ENCODE results near the gene FXYD2. TPM values are rescaled to one million over a fixed set of nuclear protein-coding genes. Genes with fewer than 3 reads are reported as not detected.

The FXYD2 gene
- total RNA-seq, 1 experiment from 2014 or later: 0.39 TPM

DNA sequence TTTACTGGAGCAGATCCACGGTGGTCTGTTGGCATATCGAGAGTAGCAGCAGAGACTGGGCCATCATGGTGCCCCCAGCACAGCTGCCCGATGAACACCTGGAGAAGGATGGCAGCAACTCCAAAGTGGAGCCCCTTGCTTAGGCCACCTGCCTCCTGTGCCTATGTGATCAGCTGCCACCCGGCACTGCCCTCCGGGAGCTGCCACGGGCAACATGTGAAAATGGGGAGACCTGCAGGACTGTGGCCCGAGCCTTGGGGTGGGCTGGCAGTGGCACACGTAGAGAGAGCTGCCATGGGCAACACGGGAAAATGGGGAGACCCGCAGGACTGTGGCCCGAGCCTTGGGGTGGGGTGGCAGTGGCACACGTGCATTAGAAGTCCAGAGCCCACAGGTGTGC is 3.1 kb downstream of the FXYD2 start:
- H3K27me3 ChIP-seq (ENCODE audit: control insufficient read depth, insufficient read depth, low read length): peaks cover 2% of the 10 kb centered on the region; the same call in 1 of the 2 replicates
- ChIA-PET POLR2A (no interaction called here), CTCF (interaction anchor here (0.6 to 1.0 kb wide), 3 partner anchors 13 to 233 kb away, joined by 3 to 4 read pairs (median 4); no protein-coding TSS in a partner anchor)
- DNase-seq (ENCODE audit: low read depth, low spot score): no peak
- no TSS peak for BruUV-seq (replicated peaks)
- TF ChIP-seq, protein P1, sequence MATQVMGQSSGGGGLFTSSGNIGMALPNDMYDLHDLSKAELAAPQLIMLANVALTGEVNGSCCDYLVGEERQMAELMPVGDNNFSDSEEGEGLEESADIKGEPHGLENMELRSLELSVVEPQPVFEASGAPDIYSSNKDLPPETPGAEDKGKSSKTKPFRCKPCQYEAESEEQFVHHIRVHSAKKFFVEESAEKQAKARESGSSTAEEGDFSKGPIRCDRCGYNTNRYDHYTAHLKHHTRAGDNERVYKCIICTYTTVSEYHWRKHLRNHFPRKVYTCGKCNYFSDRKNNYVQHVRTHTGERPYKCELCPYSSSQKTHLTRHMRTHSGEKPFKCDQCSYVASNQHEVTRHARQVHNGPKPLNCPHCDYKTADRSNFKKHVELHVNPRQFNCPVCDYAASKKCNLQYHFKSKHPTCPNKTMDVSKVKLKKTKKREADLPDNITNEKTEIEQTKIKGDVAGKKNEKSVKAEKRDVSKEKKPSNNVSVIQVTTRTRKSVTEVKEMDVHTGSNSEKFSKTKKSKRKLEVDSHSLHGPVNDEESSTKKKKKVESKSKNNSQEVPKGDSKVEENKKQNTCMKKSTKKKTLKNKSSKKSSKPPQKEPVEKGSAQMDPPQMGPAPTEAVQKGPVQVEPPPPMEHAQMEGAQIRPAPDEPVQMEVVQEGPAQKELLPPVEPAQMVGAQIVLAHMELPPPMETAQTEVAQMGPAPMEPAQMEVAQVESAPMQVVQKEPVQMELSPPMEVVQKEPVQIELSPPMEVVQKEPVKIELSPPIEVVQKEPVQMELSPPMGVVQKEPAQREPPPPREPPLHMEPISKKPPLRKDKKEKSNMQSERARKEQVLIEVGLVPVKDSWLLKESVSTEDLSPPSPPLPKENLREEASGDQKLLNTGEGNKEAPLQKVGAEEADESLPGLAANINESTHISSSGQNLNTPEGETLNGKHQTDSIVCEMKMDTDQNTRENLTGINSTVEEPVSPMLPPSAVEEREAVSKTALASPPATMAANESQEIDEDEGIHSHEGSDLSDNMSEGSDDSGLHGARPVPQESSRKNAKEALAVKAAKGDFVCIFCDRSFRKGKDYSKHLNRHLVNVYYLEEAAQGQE (IDR thresholded peaks at IDR 0.05; ENCODE audit: insufficient read depth in 1 of 2, low read depth in 2 of 2, low read length in 1 of 2): no peak
- no peak for TF ChIP-seq TCF7L2 (IDR thresholded peaks at IDR 0.05; ENCODE audit: low read depth, low read length)
- TF ChIP-seq POLR2AphosphoS5 (IDR thresholded peaks at IDR 0.05; ENCODE audit: low read depth, low read length): no peak
- no peak for TF ChIP-seq SIN3A (IDR thresholded peaks at IDR 0.05; ENCODE audit: borderline replicate concordance, insufficient read depth, low read depth, low read length)
- in situ Hi-C loops (cut with HindIII; ENCODE audit: low pct_unique_long_range_greater_than_20kb, low sequenced_read_pairs): loop anchor here (25.0 kb wide), 1 partner anchor 384 kb away; no protein-coding TSS in a partner anchor
- H3K4me3 ChIP-seq (ENCODE audit: low read depth in 2 of 2, low read length in 2 of 2): no peak overlapping the region
- H3K27ac ChIP-seq (ENCODE audit: low read length): no peak overlapping the region
- H3K36me3 ChIP-seq (ENCODE audit: control insufficient read depth, insufficient read depth, low read length): no peaks in the 10 kb centered on the region
- H3K9me3 ChIP-seq (ENCODE audit: control insufficient read depth, insufficient read depth, low read depth, low read length): no peaks in the 10 kb centered on the region
- H3K4me1 ChIP-seq (ENCODE audit: control insufficient read depth, insufficient read depth, low read length): peaks cover 13% of the 10 kb centered on the region
- no peak for ATAC-seq
- intact Hi-C loops (cut with micrococcal nuclease; ENCODE audit: unreplicated experiment): loop anchor here (5.0 kb wide), 1 partner anchor 231 kb away; no protein-coding TSS in a partner anchor

DNA sequence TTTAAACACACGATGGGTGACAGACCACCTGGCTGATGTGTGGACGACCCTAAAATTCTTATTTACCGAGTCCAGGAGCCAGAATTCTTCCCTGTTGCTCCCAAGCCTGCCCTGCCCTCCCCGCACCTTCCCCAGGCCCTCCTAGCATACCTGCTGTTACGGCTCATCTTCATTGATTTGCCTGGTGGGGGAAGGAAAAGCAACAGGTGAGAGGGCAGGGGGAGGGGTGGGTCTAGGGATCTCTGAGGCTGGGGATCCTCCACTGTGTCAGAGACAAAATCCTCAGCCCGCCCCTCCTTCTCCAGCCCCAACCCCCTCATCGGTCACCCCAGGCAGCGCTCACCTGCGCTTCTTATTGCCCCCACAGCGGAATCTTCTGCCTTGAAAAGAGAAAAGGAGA is 4.0 kb downstream of the FXYD2 start:
- no peak overlapping the region for H3K27ac ChIP-seq (ENCODE audit: low read length)
- CTCF ChIA-PET: interaction anchor here (1.0 kb wide), 1 partner anchor 12 kb away, joined by 4 read pairs; no protein-coding TSS in a partner anchor
- POLR2A ChIA-PET: no interaction called here

More for the DNA sequence above, 4.0 kb downstream of the FXYD2 start:
- Histone ChIP-seq H3K4me1 (ENCODE audit: control insufficient read depth, insufficient read depth, low read length) (peaks cover 20% of the 10 kb centered on the region), H3K27me3 (ENCODE audit: control insufficient read depth, insufficient read depth, low read length) (no peaks in the 10 kb centered on the region; the same call in 1 of the 2 replicates), H3K4me3 (ENCODE audit: low read depth in 2 of 2, low read length in 2 of 2) (no peak overlapping the region), H3K36me3 (ENCODE audit: control insufficient read depth, insufficient read depth, low read length) (no peaks in the 10 kb centered on the region), H3K9me3 (ENCODE audit: control insufficient read depth, insufficient read depth, low read depth, low read length) (no peaks in the 10 kb centered on the region)
- in situ Hi-C loops (cut with HindIII; ENCODE audit: low pct_unique_long_range_greater_than_20kb, low sequenced_read_pairs): loop anchor here (25.0 kb wide), 1 partner anchor 383 kb away; no protein-coding TSS in a partner anchor
- DNase-seq (ENCODE audit: low read depth, low spot score): no peak
- no TSS peak for BruUV-seq (replicated peaks)
- TF ChIP-seq SIN3A (IDR thresholded peaks at IDR 0.05; ENCODE audit: borderline replicate concordance, insufficient read depth, low read depth, low read length): no peak
- TF ChIP-seq, protein P2, sequence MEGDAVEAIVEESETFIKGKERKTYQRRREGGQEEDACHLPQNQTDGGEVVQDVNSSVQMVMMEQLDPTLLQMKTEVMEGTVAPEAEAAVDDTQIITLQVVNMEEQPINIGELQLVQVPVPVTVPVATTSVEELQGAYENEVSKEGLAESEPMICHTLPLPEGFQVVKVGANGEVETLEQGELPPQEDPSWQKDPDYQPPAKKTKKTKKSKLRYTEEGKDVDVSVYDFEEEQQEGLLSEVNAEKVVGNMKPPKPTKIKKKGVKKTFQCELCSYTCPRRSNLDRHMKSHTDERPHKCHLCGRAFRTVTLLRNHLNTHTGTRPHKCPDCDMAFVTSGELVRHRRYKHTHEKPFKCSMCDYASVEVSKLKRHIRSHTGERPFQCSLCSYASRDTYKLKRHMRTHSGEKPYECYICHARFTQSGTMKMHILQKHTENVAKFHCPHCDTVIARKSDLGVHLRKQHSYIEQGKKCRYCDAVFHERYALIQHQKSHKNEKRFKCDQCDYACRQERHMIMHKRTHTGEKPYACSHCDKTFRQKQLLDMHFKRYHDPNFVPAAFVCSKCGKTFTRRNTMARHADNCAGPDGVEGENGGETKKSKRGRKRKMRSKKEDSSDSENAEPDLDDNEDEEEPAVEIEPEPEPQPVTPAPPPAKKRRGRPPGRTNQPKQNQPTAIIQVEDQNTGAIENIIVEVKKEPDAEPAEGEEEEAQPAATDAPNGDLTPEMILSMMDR (IDR thresholded peaks at IDR 0.05): no peak
- TF ChIP-seq TCF7L2 (IDR thresholded peaks at IDR 0.05; ENCODE audit: low read depth, low read length): no peak
- TF ChIP-seq POLR2AphosphoS5 (IDR thresholded peaks at IDR 0.05; ENCODE audit: low read depth, low read length): no peak
- TF ChIP-seq, protein P1 (IDR thresholded peaks at IDR 0.05; ENCODE audit: insufficient read depth in 1 of 2, low read depth in 2 of 2, low read length in 1 of 2): no peak
- intact Hi-C loops (cut with micrococcal nuclease; ENCODE audit: unreplicated experiment): loop anchor here (5.0 kb wide), 1 partner anchor 232 kb away; no protein-coding TSS in a partner anchor
- ATAC-seq: no peak
